DMS53 treated with DMSO at 0.1 percent for 48 hours (cell line): ENCODE results near the gene KCNK3.

Experiments used
- DNase-seq: peaks from one replicate; lab custom pipeline; 2025; ENCODE audit not compliant: unreplicated experiment; lab: John Stamatoyannopoulos, UW

The KCNK3 gene

GRCh38 chr2:26687801-26688200 lies 4.7 kb upstream of the KCNK3 start:
- DNase-seq, result peak; percentile 84

- DNase-seq, result no peak
Observed at GRCh38 chr2:26691161-26691560, 1.4 kb upstream of the KCNK3 start.

DNA sequence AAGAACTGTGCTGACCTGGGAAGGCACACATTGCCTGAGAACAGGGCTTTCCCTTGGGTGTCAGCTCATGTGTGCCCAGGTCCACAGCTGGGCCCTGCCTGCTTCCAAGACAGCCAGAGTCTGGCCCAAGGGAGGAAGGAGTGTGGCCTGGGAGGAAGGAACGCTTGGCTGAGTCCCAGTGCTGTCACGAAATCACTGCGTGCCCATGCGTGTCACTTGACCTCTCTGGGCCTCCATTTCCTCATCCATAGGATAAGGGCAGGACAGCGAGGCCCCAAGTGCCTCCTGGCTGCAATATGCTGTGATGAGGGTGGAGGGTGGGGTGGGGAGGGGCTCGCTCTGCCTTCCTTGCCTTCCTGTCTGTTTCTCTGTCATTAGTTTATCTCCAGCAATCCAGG lies 642 bp upstream of the KCNK3 start:
- DNase-seq, result peak; percentile 57

GRCh38 chr2:26692897-26693849 lies 651 bp downstream of the KCNK3 start:
- DNase-seq, result no peak

DNA sequence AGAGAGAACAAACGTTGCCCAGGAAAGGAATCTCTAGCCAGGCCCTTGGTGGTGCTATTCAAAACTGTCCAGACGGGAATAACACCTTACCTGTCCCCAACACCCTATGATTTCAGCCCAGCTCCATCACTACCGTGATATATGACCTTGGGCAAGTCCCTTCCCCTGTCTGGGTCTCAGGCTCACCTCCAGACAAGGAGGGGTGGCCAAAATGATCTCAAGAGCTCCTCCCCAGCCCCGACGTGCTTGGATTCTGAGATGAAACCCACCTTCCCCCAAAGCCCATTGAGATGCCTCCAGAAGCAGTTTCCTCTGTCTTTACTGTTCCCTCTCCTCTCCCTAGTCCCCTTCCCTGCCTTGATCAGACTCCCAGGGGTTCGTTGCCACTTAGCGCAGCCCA lies 1.5 kb downstream of the KCNK3 start:
- DNase-seq, result no peak

GRCh38 chr2:26696351-26696816 lies 3.9 kb downstream of the KCNK3 start:
- DNase-seq, result no peak

GRCh38 chr2:26697425-26697824 lies 4.9 kb downstream of the KCNK3 start:
- DNase-seq, result no peak

DNA sequence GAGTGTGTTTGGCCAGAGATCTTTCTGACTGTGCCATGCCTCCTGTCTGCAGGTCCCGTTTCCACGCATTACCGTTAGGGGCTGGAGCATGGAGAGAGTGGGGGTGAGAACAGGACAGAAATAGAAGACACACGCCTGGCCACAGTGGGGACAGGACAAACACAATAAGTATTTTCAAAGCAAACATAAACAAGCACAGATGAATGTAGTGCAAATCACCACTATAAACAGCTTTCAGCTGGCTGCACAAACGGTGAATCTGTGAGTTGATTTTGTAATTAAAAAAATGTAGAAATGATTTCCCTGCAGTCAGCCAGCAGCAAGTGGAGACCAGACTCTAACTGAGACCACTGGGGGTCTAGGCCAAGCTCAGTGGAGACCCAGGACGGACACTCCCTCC lies 6.8 kb downstream of the KCNK3 start:
- DNase-seq, result no peak

GRCh38 chr2:26700078-26700477 lies 7.6 kb downstream of the KCNK3 start:
- DNase-seq, result no peak

DNA sequence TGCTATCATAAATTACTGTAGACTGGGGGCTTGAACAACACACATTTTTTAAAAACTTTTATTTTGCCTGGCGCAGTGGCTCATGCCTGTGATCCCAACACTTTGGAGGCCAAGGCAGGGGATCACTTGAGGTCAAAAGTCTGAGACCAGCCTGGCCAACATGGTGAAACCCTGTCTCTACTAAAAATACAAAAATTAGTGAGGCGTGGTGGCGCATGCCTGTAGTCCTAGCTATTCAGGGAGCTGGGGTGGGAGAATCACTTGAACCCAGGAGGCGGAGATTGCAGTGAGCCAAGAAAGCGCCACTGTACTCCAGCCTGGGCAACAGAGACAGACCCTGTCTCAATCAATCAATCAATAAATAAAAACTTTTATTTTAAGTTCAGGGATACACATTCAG lies 9.1 kb downstream of the KCNK3 start:
- DNase-seq, result no peak

GRCh38 chr2:26702025-26702424 lies 9.5 kb downstream of the KCNK3 start:
- DNase-seq, result no peak

DNA sequence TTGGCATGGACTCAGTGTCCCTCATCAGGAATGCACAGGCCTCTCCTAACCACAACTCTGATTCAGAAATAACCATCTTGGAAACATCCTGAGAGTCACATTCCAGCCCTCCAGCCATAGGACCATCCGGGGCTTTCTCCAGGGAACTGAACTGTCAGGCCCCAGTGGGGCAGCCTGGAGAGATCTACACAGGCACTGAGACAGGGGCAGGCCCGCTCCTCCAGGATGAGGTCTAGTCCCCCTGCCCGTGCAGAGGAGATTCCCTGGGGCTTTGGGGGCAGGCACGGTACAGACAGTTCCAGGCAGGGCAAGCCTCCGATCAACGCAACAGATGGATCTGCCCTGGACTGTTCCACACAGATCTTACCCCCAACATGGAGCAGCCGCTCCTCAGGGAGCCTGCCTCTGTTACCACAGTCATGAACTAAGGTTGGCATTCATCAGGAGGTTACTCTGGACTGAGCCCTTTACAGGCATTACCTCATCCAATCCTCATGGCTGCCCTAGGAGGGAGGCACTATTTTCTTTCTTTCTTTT lies 12.0 kb downstream of the KCNK3 start:
- no peak for DNase-seq

- DNase-seq, result no peak
Observed at GRCh38 chr2:26705126-26705525, 12.6 kb downstream of the KCNK3 start.

DNA sequence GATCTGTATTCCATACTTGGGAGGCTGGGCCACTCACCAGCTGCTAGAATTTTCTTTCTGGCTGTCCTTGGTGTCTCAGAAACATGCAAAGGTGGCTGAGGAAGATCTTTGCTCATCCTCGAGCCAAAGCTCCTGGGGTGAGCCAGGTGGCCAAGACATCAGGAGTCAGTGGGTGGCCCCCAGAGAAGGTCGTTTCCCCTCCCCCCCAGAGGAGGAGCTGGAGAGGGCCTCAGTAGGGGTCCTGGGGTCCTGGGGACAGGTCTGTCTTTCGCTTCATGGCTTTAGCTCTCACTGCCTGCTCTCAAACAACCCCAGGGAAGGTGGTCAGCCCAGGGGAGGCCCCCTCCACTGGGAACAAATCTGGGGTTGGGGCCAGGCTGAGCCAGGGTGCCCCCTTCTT lies 13.6 kb downstream of the KCNK3 start:
- DNase-seq, result no peak

- DNase-seq, result no peak
Observed at GRCh38 chr2:26706616-26707473, 14.3 kb downstream of the KCNK3 start.

- no peak for DNase-seq
Observed at GRCh38 chr2:26707747-26708146, 15.2 kb downstream of the KCNK3 start.

DNA sequence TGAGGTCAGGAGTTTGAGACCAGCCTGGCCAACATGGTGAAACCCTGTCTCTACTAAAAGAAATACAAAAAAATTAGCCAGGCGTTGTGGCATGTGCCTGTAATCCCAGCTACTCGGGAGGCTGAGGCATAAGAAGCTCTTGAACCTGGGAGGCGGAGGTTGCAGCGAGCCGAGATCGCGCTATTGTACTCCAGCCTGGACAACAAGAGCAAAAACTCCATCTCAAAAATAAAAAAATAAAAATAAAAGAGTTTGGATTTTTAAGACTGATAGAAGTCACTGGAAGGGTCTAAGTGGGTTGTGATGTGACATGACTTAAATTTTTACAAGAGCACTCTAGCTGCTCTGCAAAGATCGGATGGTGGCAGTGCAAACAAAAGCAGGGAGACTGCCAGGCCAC lies 15.9 kb downstream of the KCNK3 start:
- no peak for DNase-seq

DNA sequence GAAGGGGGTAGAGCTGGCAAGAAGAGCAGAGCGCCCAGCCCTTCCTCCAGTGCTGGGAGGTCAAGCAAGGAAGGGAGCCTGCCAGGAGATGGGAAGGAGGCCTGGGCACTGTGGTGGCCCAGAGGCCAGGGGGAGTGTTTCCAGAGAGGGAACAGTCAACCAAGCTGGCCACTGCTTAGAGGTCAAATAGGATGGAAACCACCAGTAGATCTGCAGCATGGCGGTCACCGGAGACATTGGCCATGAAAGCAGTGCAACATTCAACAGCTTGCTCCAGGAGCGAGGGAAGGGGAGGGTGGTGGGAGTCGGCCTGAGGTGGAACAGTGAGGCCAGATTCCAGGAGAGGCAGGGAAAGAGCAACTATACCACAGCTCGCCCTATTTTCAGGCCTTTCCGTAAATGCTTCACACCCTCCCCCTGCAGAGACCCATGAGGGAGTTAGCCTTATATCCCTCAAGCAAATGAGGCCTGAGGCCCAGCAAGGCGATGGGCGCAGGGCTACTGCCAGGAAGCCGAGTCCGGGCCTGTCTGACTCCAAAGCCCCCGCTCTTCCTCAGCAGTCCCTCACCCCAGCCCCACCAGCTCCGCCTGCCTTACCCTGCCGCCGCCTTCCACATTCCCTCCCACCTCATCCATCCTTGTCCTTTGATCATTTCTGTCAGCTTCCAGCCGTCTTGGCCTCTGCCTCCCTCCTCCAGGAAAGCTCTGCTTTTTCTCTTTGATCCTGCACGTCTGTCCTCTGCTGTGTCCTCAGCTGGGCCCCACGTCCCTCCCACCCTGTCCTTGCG lies 17.0 kb downstream of the KCNK3 start:
- no peak for DNase-seq

DNA sequence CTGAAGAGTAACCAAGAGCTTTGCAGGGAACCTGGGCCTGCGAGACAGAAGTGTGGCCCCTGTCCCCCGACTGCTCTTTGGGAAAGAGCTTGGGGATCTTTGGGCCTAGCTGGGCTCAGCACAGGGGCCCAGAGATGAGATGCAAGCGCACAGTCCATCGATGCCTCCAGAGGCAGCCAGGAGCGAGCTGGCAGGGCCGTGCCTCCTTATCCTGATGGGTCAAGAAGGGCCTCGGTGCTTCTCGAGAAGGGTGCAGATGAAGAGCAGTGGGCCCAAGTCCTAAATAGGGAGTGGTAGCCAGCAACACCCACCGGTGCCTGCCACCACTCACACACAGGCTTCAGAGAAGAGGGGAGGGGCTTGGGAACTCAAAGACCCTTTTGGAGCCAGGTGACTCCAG lies 17.6 kb downstream of the KCNK3 start:
- DNase-seq, result no peak

- DNase-seq, result no peak
Observed at GRCh38 chr2:26710743-26711456, 18.4 kb downstream of the KCNK3 start.
